Small intestine (tissue), 7 donors: ENCODE data around the gene MMS19. TPM values are rescaled to one million over a fixed set of nuclear protein-coding genes. Genes with fewer than 3 reads are reported as not detected.
A peak's percentile ranks its signal among the peaks of the same experiment; 100 is the strongest.

Experiments
- DNase-seq, 2 donors: peaks; one replicate each; pipeline versions ENCODE4 v3.0.0 to v3.0.0-alpha.2; 2013
- FAIRE-seq: peaks from 2 replicates; lab custom pipeline; 2012; peaks lifted over from hg19 to GRCh38; lab: Jason Lieb, UNC
- H3K27ac ChIP-seq, 3 donors: one replicate each; pipeline ENCODE4 v1.5.1; 2013; ENCODE audit warnings: low read length in 2 of 3, mild to moderate bottlenecking in 2 of 3, control low read depth in 1 of 3, inconsistent platforms in 1 of 3, low read depth in 1 of 3, moderate library complexity in 1 of 3
- H3K27me3 ChIP-seq, 3 donors: one replicate each; pipeline ENCODE4 v1.6.1; 2013; ENCODE audit warnings: low read length in 3 of 3, inconsistent platforms in 1 of 3; ENCODE audit not compliant: control insufficient read depth in 3 of 3, insufficient read depth in 3 of 3
- H3K36me3 ChIP-seq, 3 donors: one replicate each; pipeline ENCODE4 v1.6.1; 2013; ENCODE audit warnings: low read length in 3 of 3, inconsistent platforms in 1 of 3, low read depth in 1 of 3, mild to moderate bottlenecking in 1 of 3, moderate library complexity in 1 of 3; ENCODE audit not compliant: control insufficient read depth in 3 of 3, insufficient read depth in 2 of 3
- H3K4me1 ChIP-seq, 3 donors: one replicate each; pipeline ENCODE4 v1.6.1; 2013; ENCODE audit warnings: low read length in 2 of 3, inconsistent platforms in 1 of 3, low read depth in 1 of 3, mild to moderate bottlenecking in 1 of 3, moderate library complexity in 1 of 3; ENCODE audit not compliant: control insufficient read depth in 3 of 3, insufficient read depth in 2 of 3
- H3K4me3 ChIP-seq, 3 donors: one replicate each; pipeline ENCODE4 v1.5.1; 2013; ENCODE audit warnings: low read length in 3 of 3, control low read depth in 1 of 3, inconsistent platforms in 1 of 3, low read depth in 1 of 3, mild to moderate bottlenecking in 1 of 3, moderate library complexity in 1 of 3
- H3K9me3 ChIP-seq, 2 donors: one replicate each; pipeline ENCODE4 v1.6.1; 2013; ENCODE audit warnings: low read depth in 1 of 2, low read length in 1 of 2; ENCODE audit not compliant: control insufficient read depth in 2 of 2, insufficient read depth in 1 of 2
- WGBS, 3 donors: extraction: QIAGEN DNeasy Blood & Tissue Kit; methylation state at CpG; one replicate each; pipeline ENCODE4 v1.1.7; 2013; 5-methylcytosine and 5-hydroxymethylcytosine counted together
- polyA plus RNA-seq, 4 donors: library from polyadenylated mRNA; stranded (reverse) in 3 of 4; unstranded in 1 of 4; fragments of 200-250 nt in 3 of 4; fragments of 120-200 nt in 1 of 4; gene quantifications; one replicate each; pipeline versions ENCODE4 v1.2.1 to v1.2.3, GENCODE V29; 2013
- donor health status: healthy with polysubstance abuse.
- donor health status: control.
- donor health status: control.
- donor health status: Bipolar disorder and iron deficiency.
- donor health status: healthy.

MMS19 gene
- polyA plus RNA-seq, 4 donors: 44.7 to 55.3 (median 50.5) TPM

DNA sequence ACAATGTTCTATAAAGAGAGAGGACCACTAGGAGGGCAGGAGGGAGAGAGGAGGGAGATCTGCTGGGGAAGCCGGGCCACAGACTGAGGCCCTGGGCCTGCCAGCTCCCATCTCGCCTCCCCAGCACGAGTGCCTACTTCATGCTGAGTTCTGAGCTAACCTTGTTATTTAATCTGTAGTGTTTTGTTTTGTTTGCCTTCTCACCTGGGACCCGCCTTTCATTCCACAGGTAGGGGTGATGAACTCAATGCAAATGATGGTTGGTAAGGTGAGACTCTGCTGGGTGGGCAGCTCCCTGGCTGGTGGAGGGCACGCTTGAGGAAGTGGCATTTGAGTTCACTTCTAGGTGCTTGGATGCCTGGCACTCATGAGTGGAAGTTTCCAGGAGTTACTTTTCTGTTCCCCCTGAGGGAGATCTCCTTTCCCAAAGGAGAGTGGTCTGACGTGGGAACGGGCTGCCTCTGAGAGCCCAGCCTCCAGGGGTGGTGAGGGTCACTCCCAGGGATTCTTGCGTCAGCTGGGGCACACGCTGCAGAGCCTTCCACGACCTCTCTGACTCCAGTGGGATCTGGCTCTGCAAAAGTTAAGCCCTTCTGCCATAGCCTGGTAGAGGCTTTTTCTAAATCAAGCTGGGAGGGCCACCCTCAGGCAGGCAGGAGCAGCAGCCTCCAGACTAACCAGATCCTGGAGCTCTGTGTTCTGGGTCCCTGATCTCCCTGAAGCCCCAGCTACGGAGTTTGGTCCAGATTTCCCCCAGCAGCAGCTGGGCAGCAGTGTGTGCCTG is 22.9 kb upstream of the MMS19 start:
- no peaks in the 10 kb centered on the region for H3K4me1 ChIP-seq
- no peaks in the 10 kb centered on the region for H3K36me3 ChIP-seq
- no peak overlapping the region for H3K27ac ChIP-seq
- H3K4me3 ChIP-seq: no peak overlapping the region
- H3K27me3 ChIP-seq: no peaks in the 10 kb centered on the region
- WGBS, 3 donors: 79 to 85% (median 80%) methylated on average over 10 to 11 of the region's 11 CpGs
- DNase-seq (no peak), FAIRE-seq (no peak)
- no peaks in the 10 kb centered on the region for H3K9me3 ChIP-seq

DNA sequence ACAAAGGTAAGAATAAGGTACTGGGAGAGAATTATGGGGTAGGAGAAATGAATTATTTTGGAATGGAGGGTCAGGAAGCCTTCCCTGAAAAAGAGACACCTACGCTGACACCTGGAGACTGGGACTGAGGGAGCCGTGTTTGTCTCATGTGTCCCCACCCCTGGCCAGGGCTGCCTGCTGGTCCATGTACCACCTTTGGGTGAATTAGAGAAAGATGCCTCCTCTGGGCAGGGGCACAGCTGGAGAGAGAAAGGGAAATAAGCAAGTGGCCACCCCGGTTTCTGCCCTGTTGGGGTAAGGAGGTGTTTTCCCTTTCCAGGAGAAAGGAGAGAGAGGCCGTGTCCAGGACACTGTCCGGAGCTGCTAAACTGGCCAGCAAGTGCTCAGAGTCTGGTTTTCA is 22.3 kb upstream of the MMS19 start:
- WGBS, 3 donors: 87 to 89% (median 88%) methylated on average over 5 of the region's 5 CpGs
- H3K36me3 ChIP-seq: no peaks in the 10 kb centered on the region
- no peak overlapping the region for H3K4me3 ChIP-seq
- DNase-seq: no peak
- H3K27ac ChIP-seq: no peak overlapping the region
- H3K9me3 ChIP-seq: no peaks in the 10 kb centered on the region
- no peaks in the 10 kb centered on the region for H3K27me3 ChIP-seq
- FAIRE-seq: no peak
- H3K4me1 ChIP-seq: no peaks in the 10 kb centered on the region

DNA sequence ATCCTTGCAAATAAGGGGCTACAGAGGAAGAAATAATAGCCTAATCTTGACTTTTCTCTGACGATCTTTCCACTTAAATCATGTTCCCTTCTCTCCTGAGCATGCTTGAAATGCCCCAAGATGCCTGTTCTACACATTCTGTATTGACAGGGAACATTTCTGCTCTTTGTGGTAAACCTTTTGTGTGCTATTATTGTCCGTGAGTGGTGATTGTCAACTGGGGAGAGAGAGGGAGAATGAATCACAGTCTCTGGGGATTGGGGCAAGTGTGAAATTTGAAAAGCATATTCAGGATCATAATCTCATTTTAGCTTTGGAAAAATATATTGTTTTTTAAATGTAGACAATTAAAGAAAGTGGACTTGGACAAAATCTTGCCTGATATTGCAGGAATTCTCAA is 21.1 kb upstream of the MMS19 start:
- WGBS, 3 donors: 57 to 78% (median 59%) methylated on average over 2 of the region's 2 CpGs
- no peak for FAIRE-seq

DNA sequence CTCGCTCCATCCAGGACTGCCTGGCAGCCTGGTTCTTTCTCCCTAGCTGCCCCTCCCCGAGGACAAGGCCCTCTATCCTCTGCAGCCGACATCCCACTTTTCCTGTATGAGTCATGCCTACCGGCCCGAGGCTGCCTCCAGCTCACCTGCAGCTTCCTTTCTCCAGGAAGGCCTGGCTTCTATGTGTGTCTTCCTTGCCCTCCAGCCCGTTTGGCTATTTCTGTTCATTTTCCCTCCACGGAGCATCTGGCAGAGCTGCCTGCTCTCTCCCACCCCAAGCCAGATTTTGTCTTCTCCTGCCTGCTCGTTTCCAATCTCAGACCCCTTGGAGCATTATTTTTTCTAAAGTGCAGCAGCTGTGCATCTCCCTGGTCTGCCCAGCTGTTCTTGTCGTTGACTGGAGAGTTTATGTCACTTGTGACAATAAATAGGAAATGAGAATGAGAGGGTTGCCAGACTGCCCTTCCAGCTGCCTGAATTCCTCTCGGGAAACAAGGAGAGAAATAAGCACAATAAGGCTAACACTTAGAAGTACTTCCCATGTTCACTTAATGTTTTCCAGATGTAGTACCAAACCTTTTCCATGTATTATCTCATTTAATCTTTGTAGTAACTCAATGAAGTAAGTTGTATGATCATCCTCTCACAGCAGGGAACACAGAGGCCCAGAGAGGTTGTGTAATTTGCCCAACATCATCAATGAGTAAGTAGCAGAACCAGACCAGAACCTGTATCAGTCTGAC is 20.2 kb upstream of the MMS19 start:
- Histone ChIP-seq H3K36me3 (no peaks in the 10 kb centered on the region), H3K4me1 (no peaks in the 10 kb centered on the region), H3K9me3 (no peaks in the 10 kb centered on the region), H3K4me3 (no peak overlapping the region), H3K27me3 (no peaks in the 10 kb centered on the region), H3K27ac (no peak overlapping the region)
- no peak for FAIRE-seq
- no peak for DNase-seq
- 33 to 43% (median 37%) methylated on average over 9 to 10 of the region's 10 CpGs for WGBS, 3 donors

More for the DNA sequence above, 21.1 kb upstream of the MMS19 start:
- H3K27ac ChIP-seq: no peak overlapping the region
- no peaks in the 10 kb centered on the region for H3K4me1 ChIP-seq
- no peaks in the 10 kb centered on the region for H3K27me3 ChIP-seq
- no peaks in the 10 kb centered on the region for H3K36me3 ChIP-seq
- no peak overlapping the region for H3K4me3 ChIP-seq
- no peak for DNase-seq
- H3K9me3 ChIP-seq: no peaks in the 10 kb centered on the region

DNA sequence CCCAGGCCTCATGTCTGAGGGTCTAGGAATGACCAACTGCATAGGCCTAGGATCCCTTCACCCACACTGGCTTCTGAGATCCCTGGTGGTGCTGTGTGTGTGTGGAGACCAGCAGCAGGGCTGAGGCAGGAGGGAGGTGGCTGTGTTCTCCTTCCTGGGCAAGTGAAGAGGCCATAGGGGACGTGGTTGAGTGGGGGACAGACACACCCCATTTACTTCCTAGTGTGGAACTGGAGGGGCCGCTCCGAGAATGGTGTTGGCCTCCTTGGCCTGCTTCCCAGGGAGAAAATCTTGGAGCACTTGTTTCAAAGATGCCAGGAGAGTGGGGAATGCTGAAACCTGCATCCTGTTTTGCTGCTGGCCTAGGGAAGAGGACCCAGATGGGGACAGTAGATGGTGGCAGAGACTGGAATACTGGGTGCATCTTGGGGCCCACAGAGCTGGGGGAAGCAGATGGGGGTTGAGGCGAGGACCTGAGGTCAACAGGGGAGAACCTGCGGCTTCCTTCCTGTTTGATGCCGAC is 19.6 kb upstream of the MMS19 start:
- FAIRE-seq: no peak
- H3K27ac ChIP-seq: no peak overlapping the region
- 69 to 76% (median 74%) methylated on average over 6 of the region's 6 CpGs for WGBS, 3 donors
- no peak for DNase-seq
- H3K36me3 ChIP-seq: no peaks in the 10 kb centered on the region
- no peaks in the 10 kb centered on the region for H3K4me1 ChIP-seq
- H3K27me3 ChIP-seq: no peaks in the 10 kb centered on the region
- no peak overlapping the region for H3K4me3 ChIP-seq
- no peaks in the 10 kb centered on the region for H3K9me3 ChIP-seq

DNA sequence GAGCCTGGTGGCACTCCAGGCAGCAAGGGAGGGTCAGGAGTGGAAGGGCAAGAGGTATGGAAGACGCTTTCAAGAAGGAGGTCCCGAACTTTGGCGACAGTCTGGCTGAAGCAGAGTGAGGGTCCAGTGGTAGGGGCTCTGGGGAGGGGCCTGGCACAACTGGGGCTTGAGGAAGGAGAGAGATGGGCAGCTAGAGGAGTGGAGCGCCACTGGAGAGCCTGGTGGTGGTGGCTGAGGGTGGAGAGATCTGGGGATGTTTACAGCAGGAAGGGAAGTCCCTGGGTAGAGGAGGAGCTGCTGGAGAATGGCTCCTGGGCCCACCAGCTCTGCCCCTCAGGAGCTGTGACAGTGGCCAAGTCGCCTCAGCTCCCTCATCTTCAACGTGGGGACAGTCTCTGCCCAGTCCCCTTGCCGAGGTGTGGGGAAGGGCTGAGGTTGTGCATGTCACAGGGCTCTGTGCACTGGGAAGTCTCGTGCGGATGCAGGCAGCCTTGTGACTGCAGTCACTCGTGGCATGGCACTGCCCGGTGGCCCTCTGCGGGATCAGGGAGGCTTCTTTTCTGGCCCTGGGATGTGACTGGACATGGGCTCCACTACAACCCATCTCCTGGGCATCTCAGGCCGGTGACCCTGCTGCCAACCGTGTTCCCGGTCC is 19.0 kb upstream of the MMS19 start:
- no peak for DNase-seq
- Histone ChIP-seq H3K4me1 (no peaks in the 10 kb centered on the region), H3K4me3 (no peak overlapping the region), H3K27me3 (no peaks in the 10 kb centered on the region), H3K9me3 (no peaks in the 10 kb centered on the region), H3K27ac (no peak overlapping the region), H3K36me3 (no peaks in the 10 kb centered on the region)
- FAIRE-seq: no peak
- 83 to 92% (median 89%) methylated on average over 14 to 15 of the region's 15 CpGs for WGBS, 3 donors

DNA sequence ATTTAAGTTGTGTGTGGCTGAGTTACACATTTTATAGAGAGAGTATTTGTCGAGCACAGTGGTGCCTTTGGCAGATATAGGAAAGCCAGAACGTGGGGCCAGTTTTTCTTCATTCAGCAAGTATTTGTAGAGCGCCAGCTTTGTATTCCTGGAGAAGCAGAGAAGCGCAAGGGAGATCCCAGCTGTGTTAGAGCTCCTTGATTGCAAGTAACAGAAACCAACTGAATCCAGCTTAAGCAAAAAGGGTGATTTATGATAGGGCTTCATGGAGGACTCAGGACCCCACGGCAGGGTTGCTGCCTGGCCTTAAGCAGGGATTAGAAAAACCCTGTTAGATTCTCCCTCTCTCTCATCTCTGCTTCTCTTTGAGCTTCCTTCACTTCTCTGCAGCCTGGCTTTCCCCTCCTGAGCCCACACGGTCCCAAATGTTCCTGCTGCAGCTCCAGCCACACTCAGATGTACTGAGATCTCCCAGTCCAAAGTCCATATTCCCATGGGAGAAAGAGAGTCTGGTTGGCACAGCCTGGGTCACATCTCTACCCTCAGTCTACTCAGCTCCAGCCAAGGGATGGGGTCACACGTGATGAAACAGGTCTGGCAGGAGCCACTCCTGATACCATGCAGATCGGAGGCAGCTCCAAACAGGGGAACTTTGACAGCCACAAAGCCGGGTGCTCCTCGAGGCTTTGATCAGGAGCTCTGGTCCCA is 17.2 kb upstream of the MMS19 start:
- no peaks in the 10 kb centered on the region for H3K27me3 ChIP-seq
- H3K9me3 ChIP-seq: no peaks in the 10 kb centered on the region
- WGBS, 3 donors: 56 to 81% (median 60%) methylated on average over 10 of the region's 10 CpGs

DNA sequence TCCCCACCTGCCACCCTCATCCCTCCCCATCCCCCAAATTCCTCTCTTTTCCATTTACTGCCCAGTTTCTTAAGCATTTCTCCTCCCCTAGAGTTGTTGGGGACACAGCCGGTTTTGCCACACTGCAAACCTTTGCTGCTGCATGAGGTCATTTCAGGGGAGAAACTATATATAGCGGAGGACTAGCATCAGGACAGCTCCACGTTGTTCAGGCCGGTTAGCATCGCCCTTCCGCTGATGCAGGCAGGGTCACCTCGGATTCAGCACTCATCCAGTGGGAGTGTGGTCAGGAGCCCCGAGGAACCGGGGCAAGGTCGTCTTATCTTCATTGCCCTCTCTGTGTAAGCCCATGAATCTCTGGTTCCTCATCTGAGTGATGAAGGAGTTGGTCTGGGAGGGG is 16.1 kb upstream of the MMS19 start:
- Histone ChIP-seq H3K4me1 (no peaks in the 10 kb centered on the region), H3K27ac (no peak overlapping the region), H3K27me3 (no peaks in the 10 kb centered on the region), H3K4me3 (no peak overlapping the region), H3K9me3 (no peaks in the 10 kb centered on the region), H3K36me3 (no peaks in the 10 kb centered on the region)
- FAIRE-seq (no peak), DNase-seq (no peak)
- 76 to 84% (median 80%) methylated on average over 10 of the region's 10 CpGs for WGBS, 3 donors

More for the DNA sequence above, 17.2 kb upstream of the MMS19 start:
- no peak overlapping the region for H3K4me3 ChIP-seq
- peak in 1 of 2 donors; percentile 32 for DNase-seq
- H3K27ac ChIP-seq: no peak overlapping the region
- H3K4me1 ChIP-seq: no peaks in the 10 kb centered on the region
- FAIRE-seq: no peak
- no peaks in the 10 kb centered on the region for H3K36me3 ChIP-seq
